SJCRH30 (cell line): ENCODE data around the gene C1orf210. TPM values are rescaled to one million over a fixed set of nuclear protein-coding genes. Genes with fewer than 3 reads are reported as not detected.

Experiments used
- DNase-seq, 2 experiments: peaks; one replicate each; pipeline ENCODE4 v3.0.0-alpha.2; 2015 to 2020
- H3K27ac ChIP-seq: fragments of 250-450 bp; sonication (Bioruptor Pico); 2 replicates; pipeline ENCODE4 v1.5.1; 2020; ENCODE audit warnings: mild to moderate bottlenecking, moderate library complexity
- H3K27me3 ChIP-seq: fragments of 250-450 bp; sonication (Bioruptor Pico); 2 replicates; pipeline ENCODE4 v1.5.1; 2020; ENCODE audit warnings: mild to moderate bottlenecking, moderate library complexity
- H3K36me3 ChIP-seq: fragments of 250-450 bp; sonication (Bioruptor Pico); 2 replicates; pipeline ENCODE4 v1.5.1; 2020; ENCODE audit warnings: mild to moderate bottlenecking, moderate library complexity
- H3K4me1 ChIP-seq: fragments of 250-450 bp; sonication (Bioruptor Pico); 2 replicates; pipeline ENCODE4 v1.5.1; 2020; ENCODE audit warnings: mild to moderate bottlenecking, moderate library complexity
- H3K4me3 ChIP-seq: fragments of 250-450 bp; sonication (Bioruptor Pico); 2 replicates; pipeline ENCODE4 v1.5.1; 2020; ENCODE audit warnings: mild to moderate bottlenecking, moderate library complexity
- H3K9me3 ChIP-seq: fragments of 250-450 bp; sonication (Bioruptor Pico); replicated peaks from 2 replicates; pipeline ENCODE4 v1.5.1; 2020; ENCODE audit warnings: mild to moderate bottlenecking, moderate library complexity
- total RNA-seq: library from RNA; depleted of rRNA; stranded (reverse); fragments of >200 nt; shearing (Covaris generic); gene quantifications from 2 replicates; pipeline ENCODE4 v1.2.3, GENCODE V29; 2014

Gene C1orf210
- total RNA-seq, 1 experiment from 2014 or later, result not detected

DNA sequence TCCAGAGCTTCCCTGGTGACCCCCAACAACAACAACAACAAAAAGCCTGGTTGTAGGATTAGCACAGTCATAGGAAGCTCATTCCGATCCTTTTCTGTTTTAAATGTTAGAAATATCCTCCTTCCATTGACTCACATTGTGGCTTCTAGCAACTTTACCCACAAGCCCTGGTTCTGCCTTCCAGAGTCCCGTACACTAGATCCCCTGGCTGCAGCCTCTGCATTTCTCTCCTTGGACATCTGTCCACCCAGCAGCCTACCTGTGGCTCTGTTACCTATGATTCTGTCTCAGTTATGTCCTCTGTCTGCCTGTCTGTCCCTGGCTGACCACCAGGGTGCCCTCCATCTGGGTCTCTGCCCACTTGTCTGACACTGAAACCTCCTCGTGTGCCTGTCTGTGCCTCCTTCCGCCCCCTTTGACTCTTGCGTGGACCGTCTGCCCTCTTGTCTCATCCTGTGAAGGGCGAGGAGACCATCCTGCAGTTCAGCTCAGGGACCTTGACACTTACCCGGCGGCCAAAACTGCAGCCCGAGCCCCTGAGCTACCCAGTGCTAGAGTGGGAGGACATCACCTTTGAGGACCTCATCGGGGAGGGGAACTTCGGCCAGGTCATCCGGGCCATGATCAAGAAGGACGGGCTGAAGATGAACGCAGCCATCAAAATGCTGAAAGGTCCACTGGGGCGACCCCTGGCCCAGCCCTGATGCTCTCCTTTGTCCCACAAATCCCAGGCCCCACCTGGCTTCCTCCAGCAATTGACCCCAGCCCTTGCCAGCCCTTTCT, 31.5 kb upstream of the C1orf210 start:
- Histone ChIP-seq H3K4me3 (no peak overlapping the region), H3K4me1 (no peaks in the 10 kb centered on the region), H3K36me3 (no peaks in the 10 kb centered on the region), H3K27me3 (no peaks in the 10 kb centered on the region), H3K9me3 (no peaks in the 10 kb centered on the region), H3K27ac (no peak overlapping the region)
- DNase-seq, result no peak

DNA sequence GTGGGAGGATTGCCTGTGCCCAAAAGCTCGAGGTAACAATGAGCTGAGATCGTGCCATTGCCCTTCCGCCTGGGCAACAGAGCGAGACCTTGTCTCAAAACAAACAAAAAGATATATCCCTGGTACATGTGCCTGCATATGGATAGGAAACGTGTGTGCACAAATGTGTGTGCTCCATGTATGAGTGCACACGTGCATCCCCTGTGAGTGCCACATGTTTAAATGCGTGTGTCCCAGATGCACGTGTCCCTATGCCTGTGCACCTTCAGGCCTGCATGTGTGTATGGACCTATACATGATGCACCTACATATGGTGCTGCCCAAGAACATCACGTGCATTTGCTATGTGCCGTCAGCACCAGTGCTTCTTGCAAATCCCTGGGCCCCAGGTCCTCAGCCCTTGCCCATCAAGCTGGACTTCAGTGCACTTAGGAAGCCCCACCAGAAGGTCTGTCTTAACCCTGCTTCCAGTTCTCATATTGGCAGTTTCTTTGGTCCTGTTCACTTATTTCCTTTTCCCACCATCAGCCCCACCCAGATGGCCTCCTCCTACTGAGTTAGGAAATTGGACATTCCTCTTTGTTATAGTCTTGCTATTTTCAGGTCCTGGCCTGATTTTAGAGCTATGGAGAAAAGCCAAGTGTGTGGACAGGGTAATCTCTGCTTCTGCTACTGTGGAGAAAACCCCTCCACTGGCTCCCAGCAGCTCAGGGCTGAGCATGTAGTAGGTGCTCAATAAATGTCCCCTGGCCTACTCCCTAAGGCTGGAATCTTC, 30.8 kb upstream of the C1orf210 start:
- H3K36me3 ChIP-seq, result no peaks in the 10 kb centered on the region
- no peak overlapping the region for H3K27ac ChIP-seq
- H3K4me1 ChIP-seq, result no peaks in the 10 kb centered on the region
- DNase-seq, result no peak
- H3K4me3 ChIP-seq, result no peak overlapping the region
- no peaks in the 10 kb centered on the region for H3K27me3 ChIP-seq
- H3K9me3 ChIP-seq, result no peaks in the 10 kb centered on the region

DNA sequence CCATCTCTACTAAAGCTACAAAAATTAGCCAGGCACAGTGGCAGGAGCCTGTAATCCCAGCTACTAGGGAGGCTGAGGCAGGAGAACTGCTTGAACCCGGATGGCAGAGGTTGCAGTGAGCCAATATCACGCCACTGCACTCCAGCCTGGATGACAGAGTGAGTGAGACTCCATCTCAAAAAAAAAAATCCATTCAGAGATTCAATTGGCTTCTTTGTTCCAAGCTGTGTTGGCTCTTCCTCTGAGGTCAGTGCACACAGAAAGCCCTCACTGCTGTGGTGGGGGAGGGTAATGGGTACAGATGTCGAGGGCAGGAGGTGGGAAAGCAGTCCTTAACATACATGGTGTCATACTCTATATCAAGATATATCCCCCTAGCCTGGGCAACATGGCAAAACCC, 30.1 kb upstream of the C1orf210 start:
- Histone ChIP-seq H3K27me3 (no peaks in the 10 kb centered on the region), H3K36me3 (no peaks in the 10 kb centered on the region), H3K27ac (no peak overlapping the region), H3K4me3 (no peak overlapping the region), H3K4me1 (no peaks in the 10 kb centered on the region), H3K9me3 (no peaks in the 10 kb centered on the region)
- no peak for DNase-seq

DNA sequence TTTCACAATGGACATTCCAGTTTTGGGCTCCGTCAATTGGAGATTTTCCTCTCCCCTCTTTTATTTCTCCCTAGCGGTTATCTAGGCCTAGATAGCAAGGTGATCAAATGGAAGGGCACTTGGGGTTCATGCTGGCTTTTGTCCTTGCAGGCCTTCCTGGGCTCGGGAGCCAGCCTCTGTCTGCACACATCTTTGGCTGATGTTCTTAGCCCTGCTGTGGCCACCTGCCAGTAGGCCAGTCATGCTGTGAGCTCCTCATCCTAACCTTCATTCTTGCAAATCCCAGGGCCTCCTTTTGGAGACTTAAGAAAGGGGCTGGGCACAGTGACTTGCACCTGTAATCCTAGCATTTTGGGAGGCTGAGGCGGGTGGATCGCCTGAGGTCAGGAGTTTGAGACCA, 28.9 kb upstream of the C1orf210 start:
- no peak overlapping the region for H3K27ac ChIP-seq
- DNase-seq, result no peak
- H3K4me1 ChIP-seq, result no peaks in the 10 kb centered on the region
- H3K4me3 ChIP-seq, result no peak overlapping the region
- no peaks in the 10 kb centered on the region for H3K27me3 ChIP-seq
- H3K9me3 ChIP-seq, result no peaks in the 10 kb centered on the region
- H3K36me3 ChIP-seq, result no peaks in the 10 kb centered on the region

DNA sequence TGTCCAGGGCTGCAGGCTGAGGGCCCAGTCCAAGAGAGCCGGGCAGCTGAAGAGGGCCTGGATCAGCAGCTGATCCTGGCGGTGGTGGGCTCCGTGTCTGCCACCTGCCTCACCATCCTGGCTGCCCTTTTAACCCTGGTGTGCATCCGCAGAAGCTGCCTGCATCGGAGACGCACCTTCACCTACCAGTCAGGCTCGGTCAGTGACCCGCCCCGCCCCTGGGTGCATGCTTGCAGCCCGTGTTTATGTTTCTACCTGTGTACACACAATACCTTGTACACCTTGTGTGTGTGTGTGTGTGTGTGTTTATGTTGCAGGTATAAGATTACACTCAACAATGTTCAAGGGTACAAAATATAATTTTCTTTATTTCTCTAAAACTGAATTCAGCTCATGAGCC, 28.4 kb upstream of the C1orf210 start:
- Histone ChIP-seq H3K27me3 (peaks cover 3% of the 10 kb centered on the region; the same call in 1 of the 2 replicates), H3K4me1 (no peaks in the 10 kb centered on the region), H3K4me3 (no peak overlapping the region), H3K27ac (no peak overlapping the region), H3K9me3 (no peaks in the 10 kb centered on the region), H3K36me3 (no peaks in the 10 kb centered on the region)
- DNase-seq, result no peak

DNA sequence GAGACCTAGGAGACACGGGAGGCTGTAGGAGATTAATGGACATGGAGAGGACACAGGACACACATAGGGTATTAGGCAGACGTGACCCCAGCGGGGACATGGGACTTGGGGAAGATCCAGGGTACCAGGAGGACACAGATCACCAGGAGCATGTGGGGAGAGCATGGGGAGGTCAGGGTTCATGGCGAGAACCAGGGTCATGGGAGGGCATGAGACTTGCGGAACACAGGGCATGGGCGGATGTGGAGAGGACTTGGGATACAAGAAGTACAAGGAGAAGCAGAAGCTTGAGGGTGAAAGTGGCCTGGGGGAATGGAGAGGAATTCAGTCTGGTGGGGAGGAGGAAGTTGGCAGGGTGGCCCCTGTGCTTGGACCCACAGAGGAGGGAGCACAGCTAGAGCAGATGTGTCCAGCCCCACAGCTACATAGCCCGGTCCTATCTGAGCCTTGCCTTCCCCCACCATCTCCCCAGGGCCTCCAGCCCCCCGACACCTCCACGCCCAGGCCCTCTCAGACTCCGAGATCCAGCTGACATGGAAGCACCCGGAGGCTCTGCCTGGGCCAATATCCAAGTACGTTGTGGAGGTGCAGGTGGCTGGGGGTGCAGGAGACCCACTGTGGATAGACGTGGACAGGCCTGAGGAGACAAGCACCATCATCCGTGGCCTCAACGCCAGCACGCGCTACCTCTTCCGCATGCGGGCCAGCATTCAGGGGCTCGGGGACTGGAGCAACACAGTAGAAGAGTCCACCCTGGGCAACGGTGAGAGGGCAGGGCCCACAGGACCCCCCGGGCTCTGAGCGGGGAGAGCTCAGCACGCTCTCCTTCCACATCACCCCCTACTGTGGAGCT, 27.5 kb upstream of the C1orf210 start:
- Histone ChIP-seq H3K4me3 (no peak overlapping the region), H3K27ac (no peak overlapping the region), H3K4me1 (no peaks in the 10 kb centered on the region), H3K36me3 (no peaks in the 10 kb centered on the region), H3K27me3 (peaks cover 7% of the 10 kb centered on the region; the same call in 1 of the 2 replicates), H3K9me3 (no peaks in the 10 kb centered on the region)
- DNase-seq, result no peak

DNA sequence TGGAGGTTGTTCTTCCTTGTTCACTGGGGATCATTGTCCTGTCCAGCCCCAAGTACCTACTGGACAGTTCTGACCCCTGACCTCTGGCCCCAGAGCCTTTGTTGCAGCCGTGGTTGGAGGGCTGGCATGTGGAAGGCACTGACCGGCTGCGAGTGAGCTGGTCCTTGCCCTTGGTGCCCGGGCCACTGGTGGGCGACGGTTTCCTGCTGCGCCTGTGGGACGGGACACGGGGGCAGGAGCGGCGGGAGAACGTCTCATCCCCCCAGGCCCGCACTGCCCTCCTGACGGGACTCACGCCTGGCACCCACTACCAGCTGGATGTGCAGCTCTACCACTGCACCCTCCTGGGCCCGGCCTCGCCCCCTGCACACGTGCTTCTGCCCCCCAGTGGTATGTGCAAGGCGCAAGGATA, 26.8 kb upstream of the C1orf210 start:
- Histone ChIP-seq H3K27me3 (peaks cover 14% of the 10 kb centered on the region; the same call in 1 of the 2 replicates), H3K4me3 (no peak overlapping the region)

DNA sequence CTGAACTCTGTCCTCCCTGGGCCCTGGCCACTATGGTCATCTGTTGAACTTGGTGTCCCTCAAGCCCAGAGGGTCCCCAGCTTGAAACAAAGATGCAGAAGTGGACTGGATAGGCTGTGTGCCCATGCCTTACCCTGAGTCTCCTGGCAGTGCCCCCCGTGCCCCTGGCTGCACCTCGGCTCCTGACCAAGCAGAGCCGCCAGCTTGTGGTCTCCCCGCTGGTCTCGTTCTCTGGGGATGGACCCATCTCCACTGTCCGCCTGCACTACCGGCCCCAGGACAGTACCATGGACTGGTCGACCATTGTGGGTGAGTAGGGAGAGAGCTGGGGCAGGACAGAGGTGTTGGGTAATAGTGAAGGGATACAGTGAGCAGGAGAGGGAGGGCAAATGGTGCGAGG, 26.1 kb upstream of the C1orf210 start:
- Histone ChIP-seq H3K36me3 (no peaks in the 10 kb centered on the region), H3K27me3 (peaks cover 17% of the 10 kb centered on the region; the same call in 1 of the 2 replicates), H3K27ac (no peak overlapping the region)

More for the DNA sequence above, 26.8 kb upstream of the C1orf210 start:
- Histone ChIP-seq H3K27ac (no peak overlapping the region), H3K9me3 (no peaks in the 10 kb centered on the region), H3K4me1 (no peaks in the 10 kb centered on the region), H3K36me3 (no peaks in the 10 kb centered on the region)
- no peak for DNase-seq

DNA sequence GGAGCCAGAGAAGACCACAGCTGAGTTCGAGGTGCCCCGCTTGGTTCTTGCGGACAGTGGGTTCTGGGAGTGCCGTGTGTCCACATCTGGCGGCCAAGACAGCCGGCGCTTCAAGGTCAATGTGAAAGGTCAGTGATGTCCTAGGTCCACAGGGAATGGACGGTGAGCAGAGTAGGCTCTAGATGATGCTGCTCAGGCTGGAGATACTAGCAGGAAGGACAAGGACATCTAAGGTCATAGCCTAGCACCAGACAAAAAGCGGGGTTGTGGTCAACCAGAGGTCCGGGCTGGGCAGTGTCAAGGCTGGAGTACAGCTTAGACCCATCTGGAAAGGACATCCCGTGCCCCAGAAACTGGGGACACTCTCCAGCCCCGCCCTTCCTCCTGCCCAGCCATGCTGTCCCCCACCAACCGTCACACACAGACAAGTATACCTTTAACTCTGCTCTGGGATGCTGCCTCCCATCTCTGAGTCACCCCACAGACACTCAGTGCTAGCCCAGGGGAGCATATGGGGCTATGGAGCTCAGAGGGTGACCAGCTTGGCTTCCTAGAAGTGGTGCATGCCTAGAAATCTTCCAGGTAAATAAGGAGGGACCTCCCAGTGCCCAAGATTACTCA, 24.1 kb upstream of the C1orf210 start:
- H3K4me1 ChIP-seq, result no peaks in the 10 kb centered on the region
- no peak overlapping the region for H3K27ac ChIP-seq

More for the DNA sequence above, 26.1 kb upstream of the C1orf210 start:
- no peak overlapping the region for H3K4me3 ChIP-seq
- no peaks in the 10 kb centered on the region for H3K9me3 ChIP-seq
- no peak for DNase-seq
- no peaks in the 10 kb centered on the region for H3K4me1 ChIP-seq

DNA sequence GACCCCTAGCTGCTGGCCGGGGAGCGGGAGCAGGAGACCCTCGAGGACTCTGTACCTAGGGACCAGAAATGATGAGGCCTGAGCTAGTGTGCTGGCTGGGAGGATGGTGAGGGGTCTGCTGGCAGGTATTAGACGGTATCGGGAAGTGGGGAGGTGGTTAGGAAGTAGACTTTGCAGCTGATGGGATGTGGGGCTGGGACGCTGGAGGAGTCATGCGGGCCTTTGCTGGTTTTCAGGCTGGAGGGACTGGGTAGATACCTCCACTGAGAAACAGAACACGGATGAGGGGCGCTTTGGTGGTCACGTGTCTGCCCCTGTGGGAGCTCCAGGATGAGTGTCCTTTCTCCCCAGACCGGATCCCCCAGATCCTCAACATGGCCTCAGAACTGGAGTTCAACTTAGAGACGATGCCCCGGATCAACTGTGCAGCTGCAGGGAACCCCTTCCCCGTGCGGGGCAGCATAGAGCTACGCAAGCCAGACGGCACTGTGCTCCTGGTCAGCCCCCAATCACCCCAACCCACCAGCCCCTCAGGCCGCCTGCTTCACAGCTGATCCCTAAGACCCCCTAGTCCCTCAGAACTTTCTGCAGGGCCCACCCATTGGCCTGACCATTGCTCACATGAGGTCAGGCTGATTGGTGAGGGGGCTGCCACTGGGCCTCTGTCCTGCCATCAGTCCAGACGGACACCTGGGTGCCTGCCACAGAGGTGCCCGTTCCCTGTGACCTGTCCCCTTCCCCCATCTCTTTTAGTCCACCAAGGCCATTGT, 23.4 kb upstream of the C1orf210 start:
- H3K27ac ChIP-seq, result no peak overlapping the region
- no peak overlapping the region for H3K4me3 ChIP-seq
- H3K4me1 ChIP-seq, result no peaks in the 10 kb centered on the region
- no peak for DNase-seq
- H3K9me3 ChIP-seq, result no peaks in the 10 kb centered on the region
- peaks cover 21% of the 10 kb centered on the region; the same call in 1 of the 2 replicates for H3K27me3 ChIP-seq
- no peaks in the 10 kb centered on the region for H3K36me3 ChIP-seq

More for the DNA sequence above, 24.1 kb upstream of the C1orf210 start:
- Histone ChIP-seq H3K9me3 (no peaks in the 10 kb centered on the region), H3K27me3 (peaks cover 21% of the 10 kb centered on the region; the same call in 1 of the 2 replicates), H3K36me3 (no peaks in the 10 kb centered on the region), H3K4me3 (no peak overlapping the region)
- DNase-seq, result no peak

DNA sequence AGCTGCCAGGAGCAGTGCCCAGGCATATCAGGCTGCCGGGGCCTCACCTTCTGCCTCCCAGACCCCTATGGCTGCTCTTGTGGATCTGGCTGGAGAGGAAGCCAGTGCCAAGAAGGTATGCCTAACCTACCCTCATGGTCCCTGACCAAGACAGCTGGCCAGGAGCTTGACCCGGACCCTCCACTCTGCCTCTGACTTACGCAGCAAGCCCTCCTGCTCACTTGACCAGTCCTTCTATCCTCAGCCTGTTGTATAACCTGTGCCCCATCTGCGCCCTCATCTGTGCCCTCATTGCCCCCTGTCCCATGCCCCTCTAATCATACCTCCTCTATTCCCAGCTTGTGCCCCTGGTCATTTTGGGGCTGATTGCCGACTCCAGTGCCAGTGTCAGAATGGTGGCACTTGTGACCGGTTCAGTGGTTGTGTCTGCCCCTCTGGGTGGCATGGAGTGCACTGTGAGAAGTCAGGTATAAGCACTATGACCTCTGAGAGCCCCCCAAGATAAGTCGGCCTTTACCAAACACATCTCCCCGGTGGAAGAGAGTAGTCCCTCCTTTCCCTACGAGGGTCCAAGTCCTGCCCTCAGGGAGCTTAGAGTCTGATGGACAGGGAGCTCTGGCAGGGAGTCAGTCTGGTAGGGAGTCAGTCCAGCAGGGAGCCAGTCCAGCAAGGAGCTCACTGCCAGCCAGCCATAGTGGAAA, 22.2 kb upstream of the C1orf210 start:
- Histone ChIP-seq H3K27me3 (peaks cover 21% of the 10 kb centered on the region; the same call in 1 of the 2 replicates), H3K27ac (no peak overlapping the region), H3K9me3 (no peaks in the 10 kb centered on the region), H3K36me3 (no peaks in the 10 kb centered on the region), H3K4me3 (no peak overlapping the region), H3K4me1 (no peaks in the 10 kb centered on the region)
- DNase-seq, result no peak

DNA sequence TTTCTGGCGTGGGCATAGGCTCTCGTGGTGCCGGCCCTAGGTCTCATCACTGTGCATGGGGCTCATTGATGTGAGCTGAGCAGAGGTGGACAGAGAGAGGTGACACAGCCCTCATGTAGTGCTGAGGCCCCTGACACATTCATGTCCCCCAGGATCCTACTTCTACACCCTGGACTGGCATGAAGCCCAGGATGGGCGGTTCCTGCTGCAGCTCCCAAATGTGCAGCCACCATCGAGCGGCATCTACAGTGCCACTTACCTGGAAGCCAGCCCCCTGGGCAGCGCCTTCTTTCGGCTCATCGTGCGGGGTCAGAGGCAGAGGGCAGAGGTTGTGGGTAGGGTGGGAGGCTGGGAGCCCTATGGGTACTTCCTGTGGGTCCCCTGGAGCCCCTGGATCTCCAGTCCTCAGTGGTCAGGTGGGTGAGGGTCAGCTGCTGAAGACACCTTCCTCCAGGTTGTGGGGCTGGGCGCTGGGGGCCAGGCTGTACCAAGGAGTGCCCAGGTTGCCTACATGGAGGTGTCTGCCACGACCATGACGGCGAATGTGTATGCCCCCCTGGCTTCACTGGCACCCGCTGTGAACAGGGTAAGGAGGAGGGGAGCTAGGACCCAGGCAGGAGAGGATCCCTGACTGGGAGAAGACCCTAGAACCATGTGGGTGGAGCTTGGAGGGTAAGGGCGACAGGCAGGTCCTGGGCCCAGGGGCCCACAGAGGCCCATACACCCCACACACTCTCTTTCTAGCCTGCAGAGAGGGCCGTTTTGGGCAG, 21.5 kb upstream of the C1orf210 start:
- no peak for DNase-seq

More for the DNA sequence above, 21.5 kb upstream of the C1orf210 start:
- H3K36me3 ChIP-seq, result no peaks in the 10 kb centered on the region
- no peaks in the 10 kb centered on the region for H3K9me3 ChIP-seq
- peaks cover 23% of the 10 kb centered on the region; the same call in 1 of the 2 replicates for H3K27me3 ChIP-seq
- no peaks in the 10 kb centered on the region for H3K4me1 ChIP-seq
- H3K27ac ChIP-seq, result no peak overlapping the region
- no peak overlapping the region for H3K4me3 ChIP-seq
